Transverse colon (tissue), 4 donors: ENCODE results near the gene SP2. TPM values are rescaled to one million over a fixed set of nuclear protein-coding genes. Genes with fewer than 3 reads are reported as not detected.

ENCODE experiments used
- DNase-seq: peaks from one replicate; pipeline ENCODE4 v3.0.0-alpha.2; 2019
- H3K27ac ChIP-seq, 4 donors: fragments of 200-600 bp; sonication (generic); 2 replicates each; pipeline ENCODE4 v1.5.1; 2016 to 2018; ENCODE audit warnings: inconsistent platforms in 4 of 4
- H3K27me3 ChIP-seq: fragments of 200-600 bp; sonication (generic); 2 replicates; pipeline ENCODE4 v1.5.1; 2017; ENCODE audit warnings: inconsistent platforms
- H3K36me3 ChIP-seq, 4 donors: fragments of 200-600 bp; sonication (generic); 2 replicates each; pipeline ENCODE4 v1.5.1; 2017 to 2019; ENCODE audit warnings: inconsistent platforms in 4 of 4
- H3K4me1 ChIP-seq, 4 donors: fragments of 200-600 bp; sonication (generic); 2 replicates each; pipeline ENCODE4 v1.5.1; 2017 to 2020; ENCODE audit warnings: inconsistent platforms in 4 of 4
- H3K4me3 ChIP-seq, 4 donors: fragments of 200-600 bp; sonication (generic); 1 replicate in 1 of 4; 2 replicates in 3 of 4; pipeline versions ENCODE4 v1.5.1 to v1.6.1; 2017 to 2019; ENCODE audit warnings: inconsistent platforms in 4 of 4
- H3K9me3 ChIP-seq, 2 donors: fragments of 200-600 bp; sonication (generic); 2 replicates each; pipeline ENCODE4 v1.5.1; 2017 to 2019; ENCODE audit warnings: inconsistent platforms in 2 of 2
- CTCF ChIP-seq, 5 experiments: fragments of 200-600 bp in 3 of 5; fragments of 450-650 bp in 2 of 5; sonication (generic) in 3 of 5; IDR thresholded peaks; 1 replicate in 2 of 5; 2 replicates in 3 of 5; pipeline ENCODE4 v1.5.1; 2016 to 2017; ENCODE audit warnings: antibody characterized with exemption in 5 of 5, inconsistent platforms in 3 of 5, mild to moderate bottlenecking in 2 of 5, moderate library complexity in 1 of 5
- EP300 ChIP-seq: sonication (generic); formaldehyde crosslinking; IDR thresholded peaks from one replicate; pipeline ENCODE4 v1.6.1; 2017; ENCODE audit warnings: antibody characterized with exemption, low read depth
- POLR2A ChIP-seq: fragments of 450-650 bp; IDR thresholded peaks from one replicate; pipeline ENCODE4 v1.6.1; 2016; ENCODE audit warnings: antibody characterized with exemption, mild to moderate bottlenecking, moderate library complexity
- POLR2AphosphoS5 ChIP-seq, 3 donors: sonication (generic); formaldehyde crosslinking; IDR thresholded peaks; one replicate each; pipeline ENCODE4 v1.6.1; 2016; ENCODE audit warnings: antibody characterized with exemption in 3 of 3
- WGBS, 2 donors: methylation state at CpG; one replicate each; pipeline ENCODE4 v1.1.5; 2018; ENCODE audit warnings: low coverage in 1 of 2; 5-methylcytosine and 5-hydroxymethylcytosine counted together
- in situ Hi-C, 4 donors: fragments of 200-750 bp; cut with MboI; loops; one replicate each; pipeline versions ENCODE4 v1.15.0 to v1.15.1; 2017; ENCODE audit warnings: low sequenced_read_pairs in 3 of 4, low pct_ligation_motif_present in 1 of 4, low pct_unique_long_range_greater_than_20kb in 1 of 4
- intact Hi-C: fragments of 100-400 bp; cut with DNase I; formaldehyde crosslinking; loops from one replicate; pipeline ENCODE4 v1.15.1; 2023; ENCODE audit warnings: low total_unique reads
- total RNA-seq, 4 donors: library from RNA; depleted of rRNA; stranded (reverse); fragments of >200 nt; gene quantifications; one replicate each; pipeline ENCODE4 v1.1.0, GENCODE V29; 2016

SP2 gene
- total RNA-seq, 4 donors from 2014 or later, result 8.3 to 22.1 (median 17.4) TPM

DNA sequence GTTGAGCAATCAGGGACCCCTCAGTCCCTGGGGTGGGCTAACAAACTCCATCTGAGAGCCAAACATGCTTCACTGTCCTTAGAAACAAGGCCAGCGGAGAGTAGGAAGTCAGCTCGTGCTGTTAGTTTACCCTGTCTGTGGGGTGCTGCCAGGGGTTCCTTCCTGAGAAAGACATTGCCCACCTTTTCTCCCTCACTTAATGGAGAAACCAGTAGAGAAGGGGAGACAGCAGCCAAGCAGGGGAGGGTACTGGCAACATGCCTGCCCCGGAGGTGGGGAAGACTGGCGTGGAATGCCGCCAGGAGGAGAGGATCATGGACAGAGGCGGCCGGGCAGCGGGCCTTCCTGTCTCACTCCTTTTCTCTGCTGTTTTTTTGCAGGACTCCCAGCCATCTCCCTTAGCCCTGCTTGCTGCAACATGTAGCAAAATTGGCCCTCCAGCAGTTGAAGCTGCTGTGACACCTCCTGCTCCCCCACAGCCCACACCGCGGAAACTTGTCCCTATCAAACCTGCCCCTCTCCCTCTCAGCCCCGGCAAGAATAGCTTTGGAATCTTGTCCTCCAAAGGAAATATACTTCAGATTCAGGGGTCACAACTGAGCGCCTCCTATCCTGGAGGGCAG, 19.9 kb downstream of the SP2 start:
- H3K4me1 ChIP-seq, result no peaks in the 10 kb centered on the region
- H3K27me3 ChIP-seq, result no peaks in the 10 kb centered on the region
- TF ChIP-seq POLR2A, result no peak
- no peak for TF ChIP-seq CTCF (IDR thresholded peaks at IDR 0.05)
- no peak for TF ChIP-seq EP300
- TF ChIP-seq POLR2AphosphoS5 (IDR thresholded peaks at IDR 0.05), result no peak
- H3K36me3 ChIP-seq, result peaks cover 0 to 13% (median 4%) of the 10 kb centered on the region in 4 donors
- DNase-seq, result no peak
- no peaks in the 10 kb centered on the region for H3K9me3 ChIP-seq
- H3K27ac ChIP-seq, result peak overlapping the region in 1 of 4 donors; percentile 8
- intact Hi-C loops, result no loop called here
- 67 to 83% methylated on average over 3 to 12 of the region's 12 CpGs for WGBS, 2 donors
- in situ Hi-C loops, result no loop called here
- no peak overlapping the region for H3K4me3 ChIP-seq

DNA sequence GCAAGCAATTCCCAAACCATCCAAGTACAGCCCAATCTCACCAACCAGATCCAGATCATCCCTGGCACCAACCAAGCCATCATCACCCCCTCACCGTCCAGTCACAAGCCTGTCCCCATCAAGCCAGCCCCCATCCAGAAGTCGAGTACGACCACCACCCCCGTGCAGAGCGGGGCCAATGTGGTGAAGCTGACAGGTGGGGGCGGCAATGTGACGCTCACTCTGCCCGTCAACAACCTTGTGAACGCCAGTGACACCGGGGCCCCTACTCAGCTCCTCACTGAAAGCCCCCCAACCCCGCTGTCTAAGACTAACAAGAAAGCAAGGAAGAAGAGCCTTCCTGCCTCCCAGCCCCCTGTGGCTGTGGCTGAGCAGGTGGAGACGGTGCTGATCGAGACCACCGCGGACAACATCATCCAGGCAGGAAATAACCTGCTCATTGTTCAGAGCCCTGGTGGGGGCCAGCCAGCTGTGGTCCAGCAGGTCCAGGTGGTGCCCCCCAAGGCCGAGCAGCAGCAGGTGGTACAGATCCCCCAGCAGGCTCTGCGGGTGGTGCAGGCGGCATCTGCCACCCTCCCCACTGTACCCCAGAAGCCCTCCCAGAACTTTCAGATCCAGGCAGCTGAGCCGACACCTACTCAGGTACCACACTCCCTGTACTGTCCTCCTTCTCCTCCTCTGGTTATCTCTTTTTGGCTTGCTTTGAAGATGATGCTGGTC, 20.6 kb downstream of the SP2 start:
- no peak overlapping the region for H3K4me3 ChIP-seq
- H3K27ac ChIP-seq, result no peak overlapping the region
- DNase-seq, result no peak
- intact Hi-C loops (no loop called here), in situ Hi-C loops (no loop called here)
- TF ChIP-seq EP300 (no peak), CTCF (IDR thresholded peaks at IDR 0.05) (no peak), POLR2A (no peak), POLR2AphosphoS5 (IDR thresholded peaks at IDR 0.05) (no peak)
- no peaks in the 10 kb centered on the region for H3K27me3 ChIP-seq
- WGBS, 2 donors, result 94% methylated on average over 15 of the region's 19 CpGs; no CpG with 5 or more reads in 1 of the 2 donors
- H3K9me3 ChIP-seq, result no peaks in the 10 kb centered on the region
- peaks cover 0 to 13% (median 4%) of the 10 kb centered on the region in 4 donors for H3K36me3 ChIP-seq
- H3K4me1 ChIP-seq, result no peaks in the 10 kb centered on the region

- TF ChIP-seq CTCF (IDR thresholded peaks at IDR 0.05) (no peak), POLR2AphosphoS5 (IDR thresholded peaks at IDR 0.05) (no peak), EP300 (no peak), POLR2A (no peak)
- in situ Hi-C loops (no loop called here), intact Hi-C loops (no loop called here)
- DNase-seq, result no peak
- Histone ChIP-seq H3K4me1 (no peaks in the 10 kb centered on the region), H3K36me3 (peaks cover 0 to 13% (median 5%) of the 10 kb centered on the region in 4 donors), H3K4me3 (no peak overlapping the region), H3K9me3 (no peaks in the 10 kb centered on the region), H3K27ac (no peak overlapping the region), H3K27me3 (no peaks in the 10 kb centered on the region)
- WGBS, 2 donors, result 85% methylated on average over 2 of the region's 2 CpGs
Measured at GRCh38 chr17:47917581-47917980, 21.5 kb downstream of the SP2 start.

DNA sequence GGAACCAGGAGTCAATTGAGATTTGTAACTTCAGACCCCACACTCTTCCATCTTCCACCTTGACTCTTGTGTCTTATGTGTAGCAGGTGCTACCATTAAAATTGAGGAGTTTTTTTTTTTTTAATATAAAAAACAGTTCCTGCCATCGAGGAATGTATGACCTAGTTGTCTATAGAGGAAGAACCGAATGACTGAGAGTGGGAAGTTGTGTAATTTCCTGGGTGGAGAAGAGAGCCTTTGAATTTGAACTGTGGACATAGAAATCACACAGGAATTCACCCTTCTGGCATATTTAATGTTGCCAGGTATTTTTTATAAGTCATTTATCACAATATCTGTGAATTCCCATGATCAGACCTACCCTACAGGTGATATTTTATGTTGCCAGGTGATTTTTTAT, 22.0 kb downstream of the SP2 start:
- in situ Hi-C loops, result no loop called here
- intact Hi-C loops, result no loop called here
- TF ChIP-seq POLR2A (no peak), POLR2AphosphoS5 (IDR thresholded peaks at IDR 0.05) (no peak)
- no peaks in the 10 kb centered on the region for H3K27me3 ChIP-seq
- no peaks in the 10 kb centered on the region for H3K4me1 ChIP-seq
- DNase-seq, result no peak
- 59 to 74% methylated on average over 2 of the region's 2 CpGs for WGBS, 2 donors
- H3K36me3 ChIP-seq, result peaks cover 0 to 15% (median 6%) of the 10 kb centered on the region in 4 donors
- H3K9me3 ChIP-seq, result no peaks in the 10 kb centered on the region
- no peak overlapping the region for H3K4me3 ChIP-seq
- no peak overlapping the region for H3K27ac ChIP-seq
